ENCODE data around the gene EVC.

Gene EVC

DNA sequence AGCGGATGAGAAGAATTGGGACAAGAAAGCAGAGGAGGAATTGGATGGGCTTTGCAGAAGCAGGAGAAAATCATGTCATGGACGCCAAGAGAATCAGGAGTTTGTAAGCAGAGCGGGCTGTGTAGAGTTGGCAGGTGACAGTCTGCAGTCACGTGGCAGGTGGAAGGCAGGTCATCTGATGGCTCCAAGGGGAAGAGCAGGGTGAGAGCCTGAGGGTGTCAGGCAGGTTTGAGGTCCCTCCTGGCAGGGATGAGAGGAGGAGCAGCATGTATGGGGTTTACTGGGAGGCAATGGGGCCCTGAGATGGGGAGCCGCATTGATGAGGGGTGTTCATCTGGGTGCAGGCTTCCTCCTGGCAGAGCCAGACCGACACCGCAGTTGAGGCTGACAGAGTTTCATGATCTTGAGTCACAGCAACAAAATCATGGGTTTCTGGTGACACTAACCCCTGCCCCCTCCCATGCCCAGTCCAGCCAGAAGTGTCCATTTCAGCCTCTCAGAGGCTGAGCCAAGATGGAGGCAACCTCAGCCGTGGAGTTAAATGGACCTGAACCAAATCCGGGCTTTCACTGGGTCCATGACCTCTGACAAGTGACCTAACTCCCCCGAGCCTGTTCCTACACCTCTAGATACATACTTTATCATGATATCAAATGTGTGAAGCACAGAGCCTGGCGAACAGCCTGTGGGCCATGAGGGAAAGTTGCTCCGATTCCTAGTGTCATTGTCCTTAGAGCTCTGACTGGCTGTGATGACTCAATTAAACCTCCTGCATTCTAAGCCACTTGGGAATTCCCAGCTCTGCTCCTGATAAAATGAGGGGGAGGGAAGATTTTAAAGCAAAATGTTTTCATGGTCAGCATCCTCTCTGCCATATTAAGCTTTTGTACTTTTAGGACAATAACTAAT, 36.1 kb downstream of the EVC start:
- no peak overlapping the region for H3K9ac ChIP-seq (ENCODE audit: low read length)

DNA sequence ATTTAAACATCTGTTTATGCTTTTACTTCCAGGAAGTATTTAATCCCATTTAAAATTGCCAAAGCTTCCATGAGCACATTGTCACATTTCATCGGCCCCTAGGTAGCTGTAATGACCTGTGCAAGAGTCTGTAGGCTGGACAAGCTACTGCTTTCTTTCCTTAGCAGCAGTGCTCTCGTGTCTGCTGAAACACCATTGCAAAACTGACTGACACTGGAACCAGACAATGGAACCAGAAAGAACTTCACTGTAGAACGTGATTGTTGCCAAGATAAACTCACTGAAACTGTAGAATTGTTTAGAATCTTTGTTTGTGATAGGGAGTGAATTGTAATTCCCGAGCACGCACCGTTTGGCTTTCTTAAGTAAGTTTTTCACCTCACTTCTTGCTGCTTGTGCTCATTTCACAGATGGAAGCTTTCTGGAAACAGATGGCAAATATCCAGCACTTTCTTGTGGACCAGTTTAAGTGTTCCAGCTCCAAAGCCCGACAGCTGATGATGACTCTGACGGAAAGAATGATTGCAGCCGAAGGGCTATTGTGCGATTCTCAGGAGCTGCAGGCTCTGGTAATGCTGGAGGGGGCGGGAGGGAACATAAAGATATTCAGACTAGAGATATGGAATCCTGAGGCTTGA, 36.9 kb downstream of the EVC start:
- no peak overlapping the region for H3K4me2 ChIP-seq (ENCODE audit: low read depth, low read length)
- no peak overlapping the region for H3K9ac ChIP-seq (ENCODE audit: low read length)
- DNase-seq, result no peak
- H3K79me2 ChIP-seq (ENCODE audit: low read length), result no peaks in the 10 kb centered on the region
- TF ChIP-seq EZH2 (optimal IDR thresholded peaks at IDR 0.05; ENCODE audit: low read depth, low read length) (no peak), EZH2phosphoT487 (IDR thresholded peaks at IDR 0.05; ENCODE audit: low read length) (no peak)
- TF ChIP-seq, protein P1, sequence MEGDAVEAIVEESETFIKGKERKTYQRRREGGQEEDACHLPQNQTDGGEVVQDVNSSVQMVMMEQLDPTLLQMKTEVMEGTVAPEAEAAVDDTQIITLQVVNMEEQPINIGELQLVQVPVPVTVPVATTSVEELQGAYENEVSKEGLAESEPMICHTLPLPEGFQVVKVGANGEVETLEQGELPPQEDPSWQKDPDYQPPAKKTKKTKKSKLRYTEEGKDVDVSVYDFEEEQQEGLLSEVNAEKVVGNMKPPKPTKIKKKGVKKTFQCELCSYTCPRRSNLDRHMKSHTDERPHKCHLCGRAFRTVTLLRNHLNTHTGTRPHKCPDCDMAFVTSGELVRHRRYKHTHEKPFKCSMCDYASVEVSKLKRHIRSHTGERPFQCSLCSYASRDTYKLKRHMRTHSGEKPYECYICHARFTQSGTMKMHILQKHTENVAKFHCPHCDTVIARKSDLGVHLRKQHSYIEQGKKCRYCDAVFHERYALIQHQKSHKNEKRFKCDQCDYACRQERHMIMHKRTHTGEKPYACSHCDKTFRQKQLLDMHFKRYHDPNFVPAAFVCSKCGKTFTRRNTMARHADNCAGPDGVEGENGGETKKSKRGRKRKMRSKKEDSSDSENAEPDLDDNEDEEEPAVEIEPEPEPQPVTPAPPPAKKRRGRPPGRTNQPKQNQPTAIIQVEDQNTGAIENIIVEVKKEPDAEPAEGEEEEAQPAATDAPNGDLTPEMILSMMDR (IDR thresholded peaks at IDR 0.05; ENCODE audit: low read length), result no peak
- no peak overlapping the region for H3K27ac ChIP-seq (ENCODE audit: low read length)
- 0 out of 2 replicates have a peak, but pooled peaks cover 10% of the 10 kb centered on the region for H3K36me3 ChIP-seq (replicated peaks; ENCODE audit: insufficient read depth, low read length)
- H3K4me3 ChIP-seq (ENCODE audit: low read length), result no peak overlapping the region
- H3K4me1 ChIP-seq (ENCODE audit: low read length), result no peaks in the 10 kb centered on the region
- no peaks in the 10 kb centered on the region for H3K27me3 ChIP-seq (replicated peaks; ENCODE audit: insufficient read depth, low read length)
- H3F3A ChIP-seq (ENCODE audit: insufficient read depth, low read length), result no peaks in the 10 kb centered on the region
- no peaks in the 10 kb centered on the region for H4K20me1 ChIP-seq (ENCODE audit: insufficient read depth, low read length)
- H3K9me3 ChIP-seq (replicated peaks; ENCODE audit: insufficient read depth, low read length), result no peaks in the 10 kb centered on the region
- H3K9me2 ChIP-seq (replicated peaks; ENCODE audit: insufficient read depth, low read length), result no peaks in the 10 kb centered on the region
- no peak overlapping the region for H2AFZ ChIP-seq (ENCODE audit: low read length)

More for the DNA sequence above, 36.1 kb downstream of the EVC start:
- Histone ChIP-seq H3K9me2 (replicated peaks; ENCODE audit: insufficient read depth, low read length) (no peaks in the 10 kb centered on the region), H3K4me2 (ENCODE audit: low read depth, low read length) (no peak overlapping the region), H3K4me1 (ENCODE audit: low read length) (no peaks in the 10 kb centered on the region), H3K36me3 (replicated peaks; ENCODE audit: insufficient read depth, low read length) (0 out of 2 replicates have a peak, but pooled peaks cover 10% of the 10 kb centered on the region), H3K9me3 (replicated peaks; ENCODE audit: insufficient read depth, low read length) (no peaks in the 10 kb centered on the region), H4K20me1 (ENCODE audit: insufficient read depth, low read length) (no peaks in the 10 kb centered on the region), H3K4me3 (ENCODE audit: low read length) (no peak overlapping the region), H3K79me2 (ENCODE audit: low read length) (no peaks in the 10 kb centered on the region), H3K27me3 (replicated peaks; ENCODE audit: insufficient read depth, low read length) (no peaks in the 10 kb centered on the region), H2AFZ (ENCODE audit: low read length) (no peak overlapping the region), H3K27ac (ENCODE audit: low read length) (no peak overlapping the region), H3F3A (ENCODE audit: insufficient read depth, low read length) (no peaks in the 10 kb centered on the region)
- TF ChIP-seq, protein P1 (IDR thresholded peaks at IDR 0.05; ENCODE audit: low read length), result no peak
- no peak for TF ChIP-seq EZH2phosphoT487 (IDR thresholded peaks at IDR 0.05; ENCODE audit: low read length)
- TF ChIP-seq EZH2 (optimal IDR thresholded peaks at IDR 0.05; ENCODE audit: low read depth, low read length), result no peak
- no peak for DNase-seq

DNA sequence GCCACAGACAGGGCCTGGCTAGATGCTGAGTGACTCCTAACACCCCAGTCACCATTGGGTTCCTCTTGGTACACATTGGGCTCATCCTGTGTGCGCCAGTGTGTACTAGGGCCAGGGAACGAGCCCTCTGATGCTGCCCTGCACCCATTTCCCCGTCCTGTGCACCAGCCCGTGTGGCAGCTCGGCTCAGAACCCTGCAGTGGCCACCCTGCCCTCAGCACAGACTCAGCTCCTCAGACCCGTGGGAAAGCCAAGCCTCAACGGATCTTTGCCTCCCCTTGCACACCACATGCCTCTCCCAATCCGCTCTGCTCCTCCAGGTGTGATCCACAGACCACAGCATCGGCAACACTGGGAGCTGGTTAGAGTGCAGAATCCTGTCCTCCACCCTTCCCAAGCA, 38.6 kb downstream of the EVC start:
- Histone ChIP-seq H3K27ac (ENCODE audit: low read length) (no peak overlapping the region), H3K4me3 (ENCODE audit: low read length) (no peak overlapping the region), H3K9me3 (replicated peaks; ENCODE audit: insufficient read depth, low read length) (no peaks in the 10 kb centered on the region), H4K20me1 (ENCODE audit: insufficient read depth, low read length) (no peaks in the 10 kb centered on the region), H3K27me3 (replicated peaks; ENCODE audit: insufficient read depth, low read length) (no peaks in the 10 kb centered on the region), H3K4me1 (ENCODE audit: low read length) (no peaks in the 10 kb centered on the region), H3K4me2 (ENCODE audit: low read depth, low read length) (no peak overlapping the region), H3K79me2 (ENCODE audit: low read length) (no peaks in the 10 kb centered on the region), H3K9me2 (replicated peaks; ENCODE audit: insufficient read depth, low read length) (no peaks in the 10 kb centered on the region), H2AFZ (ENCODE audit: low read length) (no peak overlapping the region), H3F3A (ENCODE audit: insufficient read depth, low read length) (no peaks in the 10 kb centered on the region), H3K36me3 (replicated peaks; ENCODE audit: insufficient read depth, low read length) (0 out of 2 replicates have a peak, but pooled peaks cover 2% of the 10 kb centered on the region), H3K9ac (ENCODE audit: low read length) (no peak overlapping the region)
- TF ChIP-seq EZH2phosphoT487 (IDR thresholded peaks at IDR 0.05; ENCODE audit: low read length) (no peak), EZH2 (optimal IDR thresholded peaks at IDR 0.05; ENCODE audit: low read depth, low read length) (no peak)
- TF ChIP-seq, protein P1 (IDR thresholded peaks at IDR 0.05; ENCODE audit: low read length), result no peak
- no peak for DNase-seq

Measured in MM.1S (cell line).